Stimulated activated CD4-positive, alpha-beta T cell treated with anti-CD3 and anti-CD28 coated beads, Interleukin-4, amount 100 ng/mL, for 48 hours (primary cell): ENCODE data around the gene ACTL8.
A peak's percentile ranks its signal among the peaks of the same experiment; 100 is the strongest.
"Not testable (repeated sequence)": the region's sequence is repeated elsewhere in the genome, so short reads cannot be mapped to it uniquely, and the experiment has no call there.

ENCODE experiments used
- DNase-seq, 2 donors: peaks; one replicate each; pipeline ENCODE4 v3.0.0-alpha.2; 2020; ENCODE audit warnings: low read depth in 2 of 2

Gene ACTL8

GRCh38 chr1:17735348-17735747, 19.8 kb upstream of the ACTL8 start:
- no peak for DNase-seq

DNA sequence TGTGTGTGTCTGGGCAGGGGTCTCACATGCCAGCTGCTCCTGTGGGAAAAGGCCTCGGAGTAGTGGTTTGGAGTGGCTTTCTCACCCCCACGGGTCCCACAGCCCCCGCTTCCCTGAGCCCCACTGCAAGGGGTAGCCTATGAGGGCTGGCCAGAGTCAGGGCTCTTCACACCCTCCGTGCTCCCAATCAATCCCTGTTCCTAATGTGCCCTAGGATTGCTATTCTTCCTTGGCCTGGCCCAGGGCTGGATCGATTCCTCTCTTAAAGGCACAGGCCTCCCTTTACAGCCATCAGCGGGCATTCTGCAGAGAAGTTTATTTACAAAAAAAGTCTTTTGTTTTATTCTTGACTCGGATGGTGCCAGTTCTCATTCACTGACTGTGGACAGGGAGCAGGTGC, 19.3 kb upstream of the ACTL8 start:
- no peak for DNase-seq

DNA sequence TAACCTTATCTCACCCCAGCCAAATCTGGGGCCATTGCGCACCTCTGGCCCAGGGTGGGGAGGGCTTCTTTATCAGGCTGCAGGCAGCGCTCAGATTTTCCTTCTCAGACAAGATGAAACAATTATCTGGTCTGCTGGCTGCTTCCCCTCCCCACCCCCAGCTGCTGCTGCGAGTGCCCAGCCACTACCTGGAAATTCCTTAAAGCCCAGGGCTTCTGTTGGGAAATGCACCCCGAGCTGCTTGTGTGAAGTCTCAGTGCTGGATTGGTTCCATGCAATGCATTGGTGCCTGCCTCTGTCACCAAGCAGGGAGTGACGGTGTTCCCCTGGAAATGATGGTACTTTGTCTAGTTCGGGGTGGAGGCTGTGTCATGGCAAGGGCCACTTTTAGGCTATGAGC, 18.5 kb upstream of the ACTL8 start:
- DNase-seq = no peak

DNA sequence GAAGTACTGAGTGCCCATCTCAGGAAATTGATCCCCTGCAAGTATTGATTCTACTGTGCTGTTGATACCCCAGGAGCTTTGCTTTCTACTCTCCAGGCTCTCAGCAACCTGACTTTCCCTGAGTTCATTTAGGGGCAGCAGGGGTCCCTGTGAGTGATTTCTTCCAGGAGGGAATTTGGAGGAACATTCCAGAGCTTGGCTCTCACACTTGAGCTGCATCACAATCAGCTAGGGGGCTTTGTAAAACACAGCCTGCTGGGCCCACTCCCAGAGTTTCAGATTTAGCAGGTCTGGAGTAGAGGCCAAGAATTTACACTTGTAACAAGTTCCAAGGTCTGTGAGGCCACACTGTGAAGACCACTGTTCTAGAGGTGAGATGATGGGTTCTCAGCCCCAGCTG, 16.1 kb upstream of the ACTL8 start:
- DNase-seq = no peak

GRCh38 chr1:17741052-17741451, 14.1 kb upstream of the ACTL8 start:
- DNase-seq = no peak

- no peak for DNase-seq
Measured at GRCh38 chr1:17742583-17742982, 12.6 kb upstream of the ACTL8 start.

DNA sequence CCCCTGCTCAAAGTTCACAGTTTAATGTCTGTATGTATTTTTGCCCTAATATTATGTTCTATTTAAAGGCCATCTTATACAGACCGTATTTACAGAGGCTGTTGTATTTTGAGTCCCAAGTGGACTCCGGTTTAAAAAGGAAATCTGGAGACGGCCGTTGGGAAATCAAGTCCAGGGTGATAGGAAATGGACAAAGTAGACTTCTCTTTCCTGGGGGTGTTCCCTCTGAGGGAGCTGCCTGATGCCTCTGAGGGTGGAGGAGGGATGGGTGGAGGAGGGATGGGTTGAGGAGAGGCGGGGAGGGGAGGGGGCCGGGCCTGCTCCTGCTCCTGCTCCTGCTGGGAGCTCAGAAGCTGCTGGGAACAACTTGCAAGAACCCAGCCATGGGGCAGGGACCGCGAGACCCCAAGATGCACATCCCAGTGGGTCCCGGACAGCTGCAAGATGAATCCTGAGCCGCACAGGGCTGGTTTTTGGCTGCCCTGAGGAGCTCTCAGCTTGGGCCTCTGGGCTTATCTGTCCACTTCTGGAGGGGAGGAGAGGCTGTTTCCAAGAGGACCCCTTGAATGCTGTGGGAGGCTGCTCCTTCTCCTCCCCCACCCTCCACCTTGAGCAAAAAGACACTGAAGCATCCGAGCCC, 12.0 kb upstream of the ACTL8 start:
- no peak for DNase-seq

GRCh38 chr1:17743925-17744324, 11.2 kb upstream of the ACTL8 start:
- no peak for DNase-seq

DNA sequence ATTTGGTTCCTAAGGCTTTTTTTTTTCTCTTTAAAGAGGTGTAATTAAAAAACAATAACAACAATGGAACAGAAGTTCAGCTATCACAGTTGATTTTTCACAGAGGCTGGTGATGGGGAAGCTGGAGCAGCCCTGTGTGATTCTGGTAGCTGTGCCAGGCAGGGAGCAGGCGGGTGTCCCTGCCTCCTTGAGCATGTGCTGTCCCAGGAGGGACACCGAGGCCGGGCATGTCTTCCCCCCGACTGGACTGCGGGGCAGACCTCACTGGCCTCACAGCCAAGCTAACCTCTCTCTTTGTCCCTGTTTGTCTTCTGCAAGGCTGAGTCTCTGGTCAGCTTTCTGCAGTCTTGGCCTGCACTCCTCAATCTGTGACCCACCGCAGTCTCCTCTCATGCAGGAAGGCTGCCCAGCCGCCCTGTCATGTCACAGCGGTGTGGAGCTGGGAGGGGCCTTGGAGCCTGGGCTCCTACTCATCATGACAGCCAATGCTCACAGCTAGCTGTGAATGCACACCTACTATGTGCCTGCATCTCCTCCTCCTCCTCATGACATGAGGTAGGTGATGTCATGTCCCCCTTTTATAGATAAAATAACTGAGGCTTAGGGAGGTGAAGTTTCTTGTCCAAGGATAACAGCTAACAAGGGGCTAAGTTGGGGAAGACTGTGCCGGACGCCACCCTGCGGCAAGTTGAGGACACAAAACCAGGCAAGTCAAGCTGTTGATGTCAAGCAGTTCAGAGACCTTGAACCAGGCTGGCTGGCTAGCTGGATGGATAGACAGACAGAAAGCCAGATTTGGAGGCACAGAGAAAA, 10.3 kb upstream of the ACTL8 start:
- DNase-seq = no peak

GRCh38 chr1:17745479-17745955, 9.6 kb upstream of the ACTL8 start:
- no peak for DNase-seq

- DNase-seq = not testable (repeated sequence)
Measured at GRCh38 chr1:17746281-17746680, 8.9 kb upstream of the ACTL8 start.

DNA sequence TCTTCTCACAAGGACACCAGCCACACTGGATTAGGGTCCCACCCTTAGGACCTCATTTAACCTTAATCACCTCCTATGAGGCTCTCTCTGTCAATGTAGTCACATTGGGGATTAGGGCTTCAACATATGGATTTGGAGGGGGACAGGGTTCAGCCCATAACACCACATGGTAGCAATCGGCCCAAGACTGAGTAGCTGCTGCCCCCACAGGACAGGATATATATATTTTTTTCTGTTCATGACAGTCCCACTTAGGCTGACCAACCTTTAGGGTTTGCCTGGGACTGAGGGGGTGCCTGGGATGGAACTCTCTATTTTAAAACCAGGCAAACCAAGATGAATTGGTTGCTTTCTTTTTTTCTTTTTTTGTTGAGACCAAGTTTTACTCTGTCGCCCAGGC, 8.2 kb upstream of the ACTL8 start:
- no peak for DNase-seq

DNA sequence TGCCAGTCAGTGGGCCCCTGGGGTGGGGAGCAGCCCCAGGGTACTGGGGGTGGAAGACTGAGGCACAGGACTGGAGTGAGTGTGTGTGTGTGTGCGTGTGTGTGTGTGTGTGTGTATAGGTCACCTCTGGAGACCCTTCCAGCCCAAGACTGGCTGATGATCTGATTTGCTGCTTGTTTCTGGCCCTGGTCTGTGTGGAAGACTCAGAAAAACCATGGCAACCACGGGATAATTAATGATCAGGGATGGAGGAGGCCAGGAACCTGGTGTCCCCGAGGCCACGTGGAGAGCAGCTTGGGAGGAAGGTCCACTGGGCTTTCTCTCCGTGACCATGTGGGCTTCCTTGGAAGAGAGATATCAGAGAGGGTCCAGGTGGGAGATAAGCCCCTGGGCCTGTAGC, 4.8 kb upstream of the ACTL8 start:
- no peak for DNase-seq

DNA sequence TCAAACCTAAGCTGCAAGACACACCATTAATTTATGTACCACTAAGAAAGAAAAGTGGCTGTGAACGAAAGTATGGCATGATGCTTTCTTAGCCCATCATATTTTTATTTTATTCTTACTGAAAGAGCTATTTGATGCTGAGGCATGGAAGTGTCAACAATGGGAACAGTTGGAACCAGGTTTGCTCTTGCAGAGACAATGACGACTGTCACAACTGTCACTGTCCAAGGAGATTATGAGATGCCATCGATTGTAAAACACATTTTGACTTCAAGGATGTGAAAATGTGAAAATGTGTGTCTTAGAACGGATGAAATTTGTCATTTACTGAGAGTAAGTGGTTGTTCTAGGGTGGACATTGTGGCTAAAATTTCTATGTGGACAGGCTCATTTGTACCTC, 2.8 kb upstream of the ACTL8 start:
- no peak for DNase-seq

DNA sequence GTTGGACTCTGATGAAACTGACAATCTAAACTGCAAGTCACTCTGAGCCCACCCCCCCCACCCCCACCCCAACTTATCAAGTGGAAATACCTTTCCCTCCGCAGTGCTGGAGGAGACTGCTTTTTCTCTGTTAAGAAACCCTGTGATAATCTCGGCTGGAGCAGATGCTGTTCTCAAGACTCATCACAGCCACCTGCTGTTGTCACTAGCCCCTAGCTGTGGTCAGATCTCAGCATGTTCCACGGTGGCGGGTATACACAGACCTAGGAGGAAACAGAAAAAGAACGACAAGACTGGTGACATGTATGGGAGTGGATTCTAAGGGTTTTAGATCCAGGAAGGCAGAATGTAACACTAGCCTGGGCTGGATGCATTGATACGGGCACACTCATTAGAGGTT, 2.3 kb downstream of the ACTL8 start:
- no peak for DNase-seq

- DNase-seq = peak in 1 of 2 donors; percentile 12
Measured at GRCh38 chr1:17759114-17759513, 4.0 kb downstream of the ACTL8 start.

DNA sequence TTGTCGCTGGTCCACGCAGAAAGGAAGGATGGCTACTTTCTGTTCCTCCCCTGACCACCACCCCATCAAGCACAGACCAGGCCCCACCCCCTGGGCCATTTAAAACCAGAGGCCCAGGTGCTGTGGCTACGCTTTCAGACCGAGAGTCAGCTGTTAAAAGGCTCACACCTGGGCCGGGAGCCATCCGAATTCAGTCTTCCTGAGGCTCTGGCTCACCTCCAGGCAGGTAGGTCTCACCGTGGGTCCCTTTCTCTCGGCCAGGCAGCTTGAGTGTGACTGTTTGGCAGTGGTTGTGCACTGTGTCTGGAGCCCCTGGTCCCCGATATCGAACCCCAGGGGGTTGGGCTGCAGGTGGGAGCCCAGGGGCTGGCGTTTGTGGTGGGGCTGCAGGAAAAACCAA, 7.2 kb downstream of the ACTL8 start:
- no peak for DNase-seq

- DNase-seq = no peak
Measured at GRCh38 chr1:17763417-17763816, 8.3 kb downstream of the ACTL8 start.

DNA sequence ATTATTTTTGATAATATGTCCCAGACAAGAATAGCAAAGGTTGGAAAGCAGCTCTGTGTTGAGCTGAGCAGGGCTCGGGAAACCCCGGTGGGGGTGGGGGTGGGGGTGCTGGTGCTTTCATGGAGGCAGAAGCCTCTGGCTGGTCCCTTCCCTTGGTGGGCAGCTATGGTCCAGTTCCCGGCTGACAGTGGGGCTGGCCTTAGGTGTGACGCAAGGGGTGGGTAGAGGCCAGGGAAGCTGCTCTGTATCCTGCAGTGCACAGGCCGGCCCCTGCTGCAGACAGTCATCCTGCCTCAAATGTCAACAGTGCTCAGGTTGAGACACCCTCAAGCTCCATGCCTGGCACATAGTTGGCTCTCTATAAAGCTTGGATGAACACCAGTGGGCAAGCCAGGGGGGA, 8.9 kb downstream of the ACTL8 start:
- DNase-seq = no peak

DNA sequence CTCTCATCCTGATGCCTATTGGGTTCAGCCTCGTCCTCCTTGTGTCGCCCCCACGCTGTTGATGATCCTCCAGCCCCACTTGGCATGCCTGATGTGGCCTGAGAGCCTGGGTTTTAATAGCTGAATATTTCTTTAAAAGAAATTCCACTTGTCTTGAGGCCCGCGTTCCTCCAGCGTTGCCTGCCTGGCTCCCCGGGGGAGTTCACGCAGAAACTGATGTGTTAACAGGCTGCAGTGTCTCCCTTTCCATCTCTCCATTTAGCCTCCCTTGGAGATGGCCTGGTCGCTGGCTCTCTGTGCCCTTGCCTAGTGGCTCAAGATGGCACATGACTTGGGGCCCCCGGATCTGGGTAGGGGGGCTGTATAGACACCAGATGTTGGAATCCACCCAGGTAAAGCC, 9.5 kb downstream of the ACTL8 start:
- DNase-seq = no peak

DNA sequence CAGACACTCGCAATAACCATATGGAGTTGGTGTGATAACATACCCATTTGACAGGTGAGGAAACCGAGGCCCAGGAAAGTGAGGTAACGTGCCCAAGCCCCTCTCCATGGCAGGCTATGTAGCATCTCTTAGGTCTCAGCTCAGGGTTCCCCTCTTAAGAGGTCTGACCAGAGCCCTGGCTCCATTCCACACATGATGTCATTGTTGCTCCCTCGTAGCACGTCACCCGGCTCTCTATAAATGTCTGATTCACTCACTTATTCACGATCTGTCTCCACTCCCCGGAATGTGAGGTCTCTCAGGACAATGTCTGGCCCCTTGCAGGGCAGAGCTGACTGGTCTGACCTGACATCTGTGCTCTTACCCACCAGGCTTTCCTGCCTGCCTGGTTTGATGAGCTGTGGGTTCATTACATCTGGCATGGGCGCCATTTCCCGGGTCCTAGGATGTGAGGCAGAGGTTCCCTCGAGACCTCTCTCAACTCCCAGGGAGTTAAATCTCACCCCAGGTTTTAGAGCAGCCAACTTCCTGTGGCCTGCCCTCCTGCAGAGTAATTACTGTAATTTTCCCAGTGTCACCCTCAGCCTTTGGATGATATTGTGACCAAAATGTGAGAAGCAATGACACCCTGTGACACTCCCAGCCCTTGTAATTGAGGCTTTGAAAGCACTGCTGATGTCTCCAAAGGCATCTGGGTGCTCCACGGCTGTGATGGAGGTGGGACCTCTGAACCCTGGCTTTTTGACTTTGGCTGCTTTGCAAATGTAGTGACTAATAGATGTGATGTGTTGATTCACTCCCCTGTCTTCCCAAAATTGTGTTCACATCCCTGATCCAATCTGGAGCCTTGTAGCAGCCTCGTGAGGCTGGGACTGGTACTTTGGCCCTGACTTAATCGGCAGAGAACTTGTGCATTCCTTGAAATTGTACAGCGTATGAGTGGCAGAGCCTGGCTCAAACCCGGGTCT, 10.6 kb downstream of the ACTL8 start:
- DNase-seq = no peak

- DNase-seq = no peak
Measured at GRCh38 chr1:17768651-17769241, 13.6 kb downstream of the ACTL8 start.
